Stimulated activated CD8-positive, alpha-beta memory T cell treated with anti-CD3 and anti-CD28 coated beads, Interleukin-15, amount 100 ng/mL, for 24 hours (primary cell): ENCODE measurements around the gene DCUN1D3.
"Not testable (repeated sequence)": the region's sequence is repeated elsewhere in the genome, so short reads cannot be mapped to it uniquely, and the experiment has no call there.

Experiments used
- DNase-seq: peaks from one replicate; pipeline ENCODE4 v3.0.0-alpha.2; 2020; ENCODE audit warnings: low read depth

DCUN1D3 gene

DNA sequence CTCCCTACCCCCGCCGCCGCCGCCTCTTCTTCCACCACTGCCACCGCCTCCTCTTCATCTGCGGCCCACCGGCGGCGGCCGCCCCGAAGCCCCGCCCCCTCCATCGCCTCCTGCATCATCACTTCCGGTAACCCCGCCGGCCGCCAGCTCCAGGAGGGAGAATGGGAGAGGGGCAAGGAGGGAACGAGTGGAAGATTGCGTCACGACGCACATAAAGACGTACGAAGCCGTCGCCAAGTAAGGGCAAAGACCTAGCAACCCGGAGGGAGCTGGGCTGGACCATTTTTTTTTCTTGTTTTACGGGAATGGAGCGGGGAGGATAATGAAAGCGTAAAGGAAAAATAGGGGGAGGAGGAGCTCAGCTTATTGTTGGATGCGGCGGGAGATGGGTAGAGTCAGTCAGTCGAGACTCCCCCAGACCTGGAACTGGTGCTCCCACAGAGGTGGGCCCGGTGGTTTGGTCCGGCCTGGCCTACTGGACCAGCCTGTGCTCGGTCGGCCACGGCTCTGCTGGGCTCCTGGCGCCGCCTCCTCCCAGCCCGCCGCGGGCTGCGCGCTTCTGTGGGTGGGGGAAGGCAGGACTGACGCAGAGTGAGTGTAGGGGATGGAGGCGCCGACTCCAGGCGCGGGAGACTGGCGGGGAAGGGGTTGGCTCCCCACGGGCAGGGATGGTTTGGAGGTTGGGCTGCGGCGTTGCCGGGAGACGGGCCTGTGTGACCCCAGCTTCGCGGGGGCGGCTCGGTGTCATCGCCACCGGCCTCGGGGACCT lies at the start of gene DCUN1D3, which contains the start of gene LYRM1:
Gene DCUN1D3, minus strand, starts transcription at position 60 of the 769 bp plus-strand sequence. CDS start 37,820 bp downstream, outside the sequence.
Gene LYRM1, plus strand, starts transcription at position 473 of the 769 bp plus-strand sequence. CDS start 14,785 bp downstream, outside the sequence.
- DNase-seq: peak; percentile 78

DNA sequence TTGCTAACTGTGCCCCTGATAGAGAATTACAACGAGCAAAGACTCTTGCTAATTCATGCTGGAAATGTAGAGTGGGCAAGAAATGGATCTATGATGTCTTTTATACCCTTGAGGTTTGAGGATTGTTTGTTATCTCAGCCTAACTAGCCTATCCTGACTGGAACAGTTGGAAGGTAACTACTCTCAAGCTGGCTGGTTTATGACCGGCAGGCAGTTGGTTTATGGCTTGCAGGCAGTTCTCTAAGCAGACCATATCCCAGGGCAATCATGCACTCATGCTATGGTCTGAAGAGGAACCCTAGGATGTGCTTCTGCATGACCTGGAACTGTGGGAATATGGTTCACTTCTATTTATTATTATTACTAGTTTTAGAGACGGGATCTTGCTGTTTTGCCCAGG lies 49.5 kb upstream of the DCUN1D3 start:
- DNase-seq: no peak

DNA sequence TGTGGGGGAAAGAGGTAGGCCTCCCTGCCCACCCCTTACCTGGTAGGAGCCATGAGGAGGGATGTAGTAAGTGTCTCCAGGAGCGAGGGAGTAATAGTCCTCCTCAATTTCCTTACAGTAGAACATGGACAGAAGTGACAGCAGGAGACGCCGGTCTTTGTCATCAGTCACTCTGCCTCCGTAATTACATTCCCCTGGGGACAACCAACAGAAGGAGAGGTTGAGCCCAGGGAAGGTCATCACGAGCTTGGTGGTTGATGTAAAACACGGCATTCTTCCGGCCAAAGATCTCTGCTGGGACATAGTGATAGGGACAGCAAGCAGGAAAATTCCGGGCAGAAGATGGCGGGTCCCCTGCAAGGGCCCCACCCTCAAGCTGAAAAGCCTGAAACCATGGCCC lies 48.3 kb upstream of the DCUN1D3 start:
- no peak for DNase-seq

DNA sequence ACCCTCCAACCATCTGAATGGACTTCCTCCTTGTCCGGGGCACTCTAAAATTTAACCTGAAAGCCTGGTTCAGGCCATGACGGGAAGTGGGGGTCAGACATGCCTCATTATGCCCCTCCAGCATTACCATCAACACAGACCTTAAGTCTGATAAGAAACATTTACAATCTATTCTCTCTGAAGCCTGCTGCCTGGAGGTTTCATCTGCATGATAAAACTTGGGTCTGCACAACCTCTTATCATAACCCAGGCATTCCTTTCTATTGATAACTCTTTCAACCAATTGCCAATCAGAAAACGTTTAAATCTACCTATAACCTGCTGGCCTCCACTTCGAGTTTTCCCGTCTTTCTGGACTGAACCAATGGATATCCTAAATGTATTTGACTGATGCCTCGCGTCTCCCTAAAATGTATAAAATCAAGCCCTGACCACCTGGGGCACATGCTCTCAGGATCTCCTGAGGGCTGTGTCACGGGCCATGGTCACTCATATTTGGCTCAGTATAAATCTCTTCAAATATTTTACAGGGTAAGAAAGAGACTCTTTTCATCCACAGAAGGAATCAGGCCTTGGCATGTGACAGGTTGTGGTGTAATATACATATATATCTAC lies 46.0 kb upstream of the DCUN1D3 start:
- no peak for DNase-seq

DNA sequence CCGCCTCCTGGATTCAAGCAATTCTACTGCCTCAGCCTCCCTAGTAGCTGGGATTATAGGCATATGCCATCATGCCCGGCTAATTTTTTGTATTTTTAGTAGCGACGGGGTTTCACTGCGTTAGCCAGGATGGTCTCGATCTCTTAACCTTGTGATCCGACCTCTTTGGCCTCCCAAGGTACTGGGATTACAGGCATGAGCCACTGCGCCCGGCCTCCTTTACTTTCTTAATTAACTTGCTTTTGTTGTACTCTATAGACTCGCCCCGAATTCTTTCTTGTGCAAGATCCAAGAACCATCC lies 45.4 kb upstream of the DCUN1D3 start:
- not testable (repeated sequence) for DNase-seq

DNA sequence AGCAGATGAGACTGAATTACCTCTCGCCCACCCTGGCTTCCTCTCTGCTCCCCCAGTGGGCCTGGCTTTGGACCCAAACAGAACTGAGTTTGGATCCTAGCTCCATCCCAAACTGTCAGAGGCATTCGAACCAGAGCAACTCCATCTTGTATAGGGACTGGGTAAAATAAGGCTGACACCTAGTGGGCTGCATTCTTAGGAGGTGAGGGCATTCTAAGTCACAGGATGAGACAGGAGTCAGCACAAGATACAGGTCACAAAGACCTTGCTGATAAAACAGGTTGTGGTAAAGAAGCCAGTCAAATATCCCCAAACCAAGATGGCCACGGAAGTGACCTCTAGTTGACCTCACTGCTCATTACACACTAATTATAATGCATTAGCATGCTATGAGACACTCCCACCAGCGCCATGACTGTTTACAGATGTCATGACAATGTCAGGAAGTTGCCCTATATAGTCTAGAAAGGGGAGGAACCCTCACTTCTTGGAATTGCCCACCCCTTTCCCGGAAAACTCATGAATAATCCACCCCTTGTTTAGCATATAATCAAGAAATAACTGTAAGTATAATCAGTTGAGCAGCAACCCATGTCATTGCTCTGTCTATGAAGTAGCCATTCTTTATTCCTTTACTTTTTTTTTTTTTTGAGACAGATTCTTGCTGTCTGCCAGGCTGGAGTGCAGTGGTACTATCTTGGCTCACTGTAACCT lies 44.9 kb upstream of the DCUN1D3 start:
- no peak for DNase-seq

DNA sequence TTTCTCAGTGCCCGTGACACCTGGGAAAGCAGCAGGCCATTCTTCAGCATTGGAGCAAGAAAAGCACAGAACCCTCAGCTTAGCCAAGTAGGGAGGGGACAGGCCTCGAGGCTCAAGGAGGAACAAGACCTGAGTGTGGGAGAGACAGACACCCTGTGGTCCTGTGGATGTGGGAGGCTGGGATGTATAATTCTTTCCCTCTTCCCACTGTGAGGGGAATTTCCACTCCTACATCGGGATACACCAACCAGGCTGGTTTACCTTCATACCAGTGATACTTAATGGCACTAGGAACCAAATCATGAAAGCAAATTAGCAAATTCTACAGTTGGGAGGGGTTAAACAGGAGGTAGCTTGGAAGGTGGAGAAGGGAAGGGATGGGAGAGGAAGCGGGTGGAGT lies 42.1 kb upstream of the DCUN1D3 start:
- no peak for DNase-seq

DNA sequence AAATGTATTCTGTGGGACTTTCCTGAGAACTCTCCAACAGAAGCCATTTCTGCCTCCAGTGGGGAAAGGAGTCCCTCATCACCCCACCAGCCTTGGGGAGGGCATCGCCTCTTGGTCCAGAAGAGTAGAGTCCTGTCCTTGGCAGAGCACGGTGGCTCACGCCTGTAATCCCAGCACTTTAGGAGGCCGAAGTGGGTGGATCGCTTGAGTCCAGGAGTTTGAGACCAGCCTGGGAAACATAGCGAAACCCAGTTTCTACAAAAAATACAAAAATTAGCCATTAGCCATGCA lies 41.4 kb upstream of the DCUN1D3 start:
- no peak for DNase-seq

DNA sequence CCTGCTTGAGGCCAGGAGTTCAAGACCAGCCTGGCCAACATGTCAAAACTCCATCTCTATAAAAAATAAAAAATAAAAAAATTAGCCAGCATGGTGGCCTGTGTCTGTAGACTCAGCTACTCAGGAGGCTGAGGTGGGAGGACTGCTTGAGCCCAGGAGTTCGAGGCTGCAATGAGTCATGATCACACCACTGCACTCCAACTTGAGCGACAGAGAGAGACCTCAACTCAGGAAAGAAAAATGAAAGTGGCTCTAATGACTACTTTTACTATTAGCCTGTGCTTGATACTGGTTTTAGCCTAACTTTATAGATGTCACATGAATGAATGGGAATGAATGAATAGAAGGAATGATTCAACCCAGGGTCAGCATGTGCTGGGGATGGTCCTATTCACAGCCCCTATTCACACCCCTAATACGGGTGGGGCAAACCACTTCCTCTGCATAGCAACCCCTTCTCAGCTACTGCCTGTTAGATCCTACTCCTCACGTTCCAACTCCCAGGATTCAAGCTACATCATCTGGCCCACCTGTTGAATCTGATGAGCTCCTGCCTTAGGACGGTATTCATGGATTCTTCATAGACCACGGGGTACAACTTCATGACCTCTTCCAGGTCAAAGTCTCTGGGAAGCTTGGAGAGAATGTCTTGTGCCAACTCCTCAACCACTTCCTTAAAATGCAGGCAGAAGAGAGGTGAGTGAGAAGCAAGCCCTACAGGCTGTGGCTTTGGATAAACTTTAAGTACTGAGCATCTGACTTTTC lies 40.9 kb upstream of the DCUN1D3 start:
- no peak for DNase-seq

DNA sequence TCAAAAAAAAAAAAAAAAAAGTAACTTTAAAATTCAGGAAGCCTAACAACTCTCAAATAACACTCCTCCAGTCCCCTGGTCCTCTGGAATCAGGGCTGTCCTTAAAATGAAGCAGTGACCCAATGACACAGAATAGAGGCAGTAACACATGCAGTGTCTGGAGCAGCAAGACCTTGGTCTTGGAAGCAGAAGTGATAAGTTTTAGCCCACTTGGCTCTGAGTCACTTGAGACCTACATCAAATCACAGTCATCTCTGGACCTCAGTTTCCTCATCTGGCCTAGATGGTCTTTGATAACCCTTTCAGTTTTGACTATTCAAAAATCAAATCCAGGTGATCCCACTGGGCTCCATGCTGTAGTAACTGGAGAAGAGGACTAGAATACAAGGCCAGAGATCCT lies 39.5 kb upstream of the DCUN1D3 start:
- DNase-seq: no peak

GRCh38 chr16:20938426-20938825 lies 38.3 kb upstream of the DCUN1D3 start:
- no peak for DNase-seq

DNA sequence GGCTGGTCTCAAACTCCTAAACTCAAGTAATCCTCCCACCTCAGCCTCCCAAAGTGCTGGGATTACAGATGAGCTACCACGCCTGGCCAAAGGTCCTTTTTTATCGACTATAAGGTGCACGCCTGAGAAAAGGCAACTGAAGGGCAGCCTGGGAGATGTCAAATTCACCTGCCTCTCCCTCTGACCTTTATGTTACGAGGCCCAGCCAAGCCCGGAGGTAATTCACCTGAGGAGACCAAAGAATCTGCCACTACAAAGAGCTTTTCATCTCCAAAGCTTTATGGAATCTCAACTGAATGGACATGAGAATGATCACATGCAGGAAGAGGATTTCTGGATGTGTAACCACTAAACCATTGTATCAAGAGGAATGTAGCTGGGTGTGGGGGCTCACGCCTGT lies 37.6 kb upstream of the DCUN1D3 start:
- no peak for DNase-seq

DNA sequence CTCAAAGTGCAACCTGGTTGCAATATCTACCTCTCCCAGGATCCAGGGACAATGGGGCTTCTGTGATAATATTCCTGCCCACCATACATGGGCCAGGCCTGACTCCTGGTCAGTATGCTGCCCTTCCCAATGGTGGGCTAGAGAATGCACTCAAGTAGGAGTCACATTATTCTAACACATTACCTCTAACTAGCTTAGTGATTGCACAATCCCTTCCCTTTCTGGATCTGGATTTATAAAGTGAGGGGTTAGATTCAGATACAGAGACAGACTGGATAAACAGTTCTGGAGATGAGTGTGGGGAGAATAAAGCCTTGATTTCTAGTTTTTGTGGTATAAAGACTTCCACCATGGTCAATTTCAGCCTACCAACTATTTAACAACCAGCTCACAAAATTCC lies 33.4 kb upstream of the DCUN1D3 start:
- no peak for DNase-seq

GRCh38 chr16:20931066-20931600 lies 31.0 kb upstream of the DCUN1D3 start:
- DNase-seq: no peak

- DNase-seq: no peak
Observed at GRCh38 chr16:20930365-20930690, 30.2 kb upstream of the DCUN1D3 start.

GRCh38 chr16:20929676-20930364 lies 29.7 kb upstream of the DCUN1D3 start:
- DNase-seq: not testable (repeated sequence)

DNA sequence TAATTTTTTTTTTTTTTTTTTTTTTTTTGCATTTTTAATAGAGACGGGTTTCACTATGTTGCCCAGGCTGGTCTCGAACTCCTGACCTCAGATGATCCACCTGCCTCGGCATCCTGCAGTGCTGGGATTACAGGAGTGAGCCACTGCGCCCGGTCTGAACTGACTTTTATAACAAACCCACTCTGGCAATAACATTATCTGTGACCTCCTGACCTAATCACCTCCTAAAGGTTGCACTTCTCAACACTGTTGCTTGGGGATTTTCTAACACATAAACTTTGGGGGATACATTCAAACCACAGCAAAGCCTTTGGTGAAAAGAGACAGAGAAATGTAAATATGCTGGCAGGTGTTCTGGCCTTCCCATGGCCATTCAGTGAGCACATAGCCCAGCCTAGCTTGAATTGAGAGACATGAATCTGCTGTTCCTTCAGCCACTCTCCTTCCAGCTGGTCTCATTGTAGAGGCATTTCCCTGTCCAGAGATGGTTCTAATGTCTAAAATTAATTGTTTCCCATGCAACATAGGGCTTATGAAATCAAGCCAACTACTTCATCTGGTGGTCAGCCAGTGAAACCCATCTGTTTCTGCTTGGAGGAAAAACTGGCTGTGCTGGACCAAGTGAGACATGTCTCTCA lies 28.7 kb upstream of the DCUN1D3 start:
- no peak for DNase-seq

DNA sequence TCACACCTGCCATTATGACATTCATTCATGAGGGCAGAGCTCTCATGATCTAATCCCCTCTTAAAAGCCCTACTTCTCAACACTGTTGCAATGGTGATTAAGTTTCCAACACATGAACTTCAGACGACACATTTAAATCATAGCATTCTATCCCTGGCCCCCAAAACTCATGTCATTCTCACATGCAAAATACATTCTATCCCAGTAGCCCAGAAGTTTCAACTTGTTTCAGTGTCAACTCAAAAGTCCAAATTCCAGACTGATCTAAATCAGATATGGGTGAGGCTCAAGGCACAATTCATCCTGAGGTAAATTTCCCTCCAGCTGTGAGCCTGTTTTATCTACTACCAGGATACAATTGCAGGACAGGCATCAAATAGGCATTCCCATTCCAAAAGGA lies 25.6 kb upstream of the DCUN1D3 start:
- DNase-seq: no peak

GRCh38 chr16:20923876-20924275 lies 23.7 kb upstream of the DCUN1D3 start:
- no peak for DNase-seq

- DNase-seq: no peak
Observed at GRCh38 chr16:20920799-20921198, 20.6 kb upstream of the DCUN1D3 start.

DNA sequence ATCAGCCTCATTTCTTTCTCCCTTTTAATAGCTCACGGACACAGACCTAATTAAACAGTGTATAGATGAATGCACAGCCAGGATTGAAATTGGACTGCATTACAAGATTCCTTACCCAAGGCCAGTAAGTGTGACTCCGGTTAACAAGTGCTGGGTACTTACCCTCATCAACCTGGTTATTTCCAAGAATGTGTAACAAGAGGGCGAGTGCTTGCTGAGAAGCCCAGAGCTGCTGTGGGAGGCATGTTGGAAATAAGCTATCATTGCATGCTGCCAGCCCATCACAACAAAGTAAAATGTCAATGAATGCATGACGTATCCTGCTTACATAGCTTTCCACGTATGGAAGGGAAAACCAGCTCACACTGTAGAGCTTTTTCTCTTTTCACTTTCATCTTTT lies 19.9 kb upstream of the DCUN1D3 start:
- no peak for DNase-seq
